Keratinocyte (primary cell): ENCODE data around the gene CACNA2D4.

ENCODE experiments used
- CTCF ChIP-seq, 3 experiments: IDR thresholded peaks in 1 of 3; conservative IDR thresholded peaks in 1 of 3; optimal IDR thresholded peaks in 1 of 3; 2 replicates in 2 of 3; 3 replicates in 1 of 3; pipeline versions ENCODE3 to v1.5.1; 2011; ENCODE audit warnings: low read length in 3 of 3, mild to moderate bottlenecking in 3 of 3, moderate library complexity in 2 of 3, control low read depth in 1 of 3, inconsistent platforms in 1 of 3; ENCODE audit not compliant: insufficient read depth in 2 of 3; ENCODE audit errors: extremely low read depth in 1 of 3
- EZH2 ChIP-seq: IDR thresholded peaks from one replicate; pipeline ENCODE4 v1.6.1; 2012; ENCODE audit warnings: inconsistent platforms, mild to moderate bottlenecking, low read length, moderate library complexity

GRCh38 chr12:1797991-1798640 is 120.3 kb downstream of the CACNA2D4 start:
- TF ChIP-seq CTCF (optimal IDR thresholded peaks at IDR 0.05 in 1 of 3, IDR thresholded peaks at IDR 0.05 in 1 of 3, conservative IDR thresholded peaks at IDR 0.05 in 1 of 3; ENCODE audit: extremely low read depth in 1 of 3, insufficient read depth in 2 of 3, low read length in 3 of 3) (no peak), EZH2 (no peak)
